ENCODE measurements around the gene TOMM7. TPM values are rescaled to one million over a fixed set of nuclear protein-coding genes. Genes with fewer than 3 reads are reported as not detected.

The TOMM7 gene
- total RNA-seq, 4 donors from 2014 or later = 14.5 to 1,156 (median 144) TPM

DNA sequence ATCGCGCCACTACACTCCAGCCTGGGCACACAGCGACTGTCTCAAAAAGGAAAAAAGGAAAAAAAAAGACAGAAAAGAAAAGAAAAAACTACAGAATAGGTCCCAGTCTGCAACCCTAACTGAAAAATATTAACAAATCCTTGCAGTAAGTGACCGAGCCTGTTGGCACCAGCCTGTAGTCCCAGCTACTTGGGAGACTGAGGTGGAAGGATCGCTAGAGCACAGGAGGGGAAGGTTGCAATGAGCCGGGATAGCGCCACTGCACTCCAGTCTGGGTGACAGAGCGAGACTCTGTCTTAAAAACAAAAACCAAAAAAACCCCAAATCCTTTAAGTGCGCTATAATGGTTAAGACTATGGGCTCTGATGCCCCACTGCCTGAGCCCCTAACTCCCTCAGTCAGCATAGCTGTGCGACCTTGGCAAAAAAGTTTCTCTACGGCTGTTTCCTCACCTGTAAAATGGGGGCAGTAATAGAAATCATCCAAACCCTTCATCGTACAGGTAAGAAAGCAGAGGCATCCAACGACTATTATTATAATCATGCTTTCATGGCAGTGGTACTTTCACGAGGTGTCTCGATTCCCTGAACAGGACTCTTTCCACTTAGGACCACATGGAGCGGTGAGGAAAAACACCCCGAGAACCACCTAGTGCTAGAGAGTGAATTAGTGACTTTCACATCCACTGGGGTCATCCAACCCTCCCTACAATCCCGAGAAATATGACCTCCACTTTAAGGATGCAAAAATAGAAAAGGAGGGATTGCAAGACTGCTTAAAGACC lies 755 bp downstream of the TOMM7 start:
- H3K4me3 ChIP-seq = peak overlapping the region; percentile 69 to 95 (median 78)
- DNase-seq = no peak
- H3K27me3 ChIP-seq = peaks cover 16% of the 10 kb centered on the region
- in situ Hi-C loops (cut with MboI; ENCODE audit: low pct_ligation_motif_present in 1 of 4, low pct_unique_long_range_greater_than_20kb in 1 of 4, low sequenced_read_pairs in 3 of 4) (no loop called here), intact Hi-C loops (cut with DNase I; ENCODE audit: low total_unique reads) (no loop called here)
- peaks cover 0 to 28% (median 12%) of the 10 kb centered on the region in 4 donors for H3K4me1 ChIP-seq
- WGBS, 2 donors (ENCODE audit: low coverage in 1 of 2) = 3 to 17% methylated on average over 9 to 18 of the region's 18 CpGs
- no peaks in the 10 kb centered on the region for H3K9me3 ChIP-seq
- H3K36me3 ChIP-seq = peaks cover 0 to 10% (median 0%) of the 10 kb centered on the region in 4 donors
- peak overlapping the region; percentile 80 to 90 (median 84) for H3K27ac ChIP-seq
- TF ChIP-seq POLR2AphosphoS5 (IDR thresholded peaks at IDR 0.05) = no peak
- TF ChIP-seq, protein P1, sequence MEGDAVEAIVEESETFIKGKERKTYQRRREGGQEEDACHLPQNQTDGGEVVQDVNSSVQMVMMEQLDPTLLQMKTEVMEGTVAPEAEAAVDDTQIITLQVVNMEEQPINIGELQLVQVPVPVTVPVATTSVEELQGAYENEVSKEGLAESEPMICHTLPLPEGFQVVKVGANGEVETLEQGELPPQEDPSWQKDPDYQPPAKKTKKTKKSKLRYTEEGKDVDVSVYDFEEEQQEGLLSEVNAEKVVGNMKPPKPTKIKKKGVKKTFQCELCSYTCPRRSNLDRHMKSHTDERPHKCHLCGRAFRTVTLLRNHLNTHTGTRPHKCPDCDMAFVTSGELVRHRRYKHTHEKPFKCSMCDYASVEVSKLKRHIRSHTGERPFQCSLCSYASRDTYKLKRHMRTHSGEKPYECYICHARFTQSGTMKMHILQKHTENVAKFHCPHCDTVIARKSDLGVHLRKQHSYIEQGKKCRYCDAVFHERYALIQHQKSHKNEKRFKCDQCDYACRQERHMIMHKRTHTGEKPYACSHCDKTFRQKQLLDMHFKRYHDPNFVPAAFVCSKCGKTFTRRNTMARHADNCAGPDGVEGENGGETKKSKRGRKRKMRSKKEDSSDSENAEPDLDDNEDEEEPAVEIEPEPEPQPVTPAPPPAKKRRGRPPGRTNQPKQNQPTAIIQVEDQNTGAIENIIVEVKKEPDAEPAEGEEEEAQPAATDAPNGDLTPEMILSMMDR (IDR thresholded peaks at IDR 0.05) = no peak
- no peak for TF ChIP-seq POLR2A (IDR thresholded peaks at IDR 0.05)
- TF ChIP-seq EP300 (IDR thresholded peaks at IDR 0.05; ENCODE audit: low read depth) = no peak

DNA sequence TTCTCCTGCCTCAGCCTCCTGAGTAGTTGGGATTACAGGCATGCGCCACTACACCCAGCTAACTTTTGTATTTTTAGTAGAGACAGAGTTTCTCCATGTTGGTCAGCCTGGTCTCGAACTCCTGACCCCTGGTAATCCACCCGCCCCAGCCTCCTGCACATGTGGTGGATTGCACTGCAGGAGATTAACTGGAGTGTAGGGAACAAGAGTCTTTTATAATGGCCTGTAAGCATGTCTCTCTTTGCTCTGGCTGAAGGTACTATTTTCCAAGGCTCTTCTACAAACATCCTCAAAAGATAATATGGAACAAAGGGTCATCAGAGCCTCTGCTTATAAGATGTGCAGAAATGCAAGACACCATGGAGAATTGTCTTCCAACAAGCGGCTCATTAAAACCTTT lies 3.2 kb downstream of the TOMM7 start:
- DNase-seq = no peak
- TF ChIP-seq, protein P1 (IDR thresholded peaks at IDR 0.05) = no peak
- TF ChIP-seq POLR2AphosphoS5 (IDR thresholded peaks at IDR 0.05) (no peak), POLR2A (IDR thresholded peaks at IDR 0.05) (no peak), EP300 (IDR thresholded peaks at IDR 0.05; ENCODE audit: low read depth) (no peak)
- no peaks in the 10 kb centered on the region for H3K9me3 ChIP-seq
- in situ Hi-C loops (cut with MboI; ENCODE audit: low pct_ligation_motif_present in 1 of 4, low pct_unique_long_range_greater_than_20kb in 1 of 4, low sequenced_read_pairs in 3 of 4) (no loop called here), intact Hi-C loops (cut with DNase I; ENCODE audit: low total_unique reads) (no loop called here)
- H3K4me1 ChIP-seq = peaks cover 0 to 28% (median 12%) of the 10 kb centered on the region in 4 donors
- no peak overlapping the region for H3K4me3 ChIP-seq
- H3K36me3 ChIP-seq = peaks cover 0 to 16% (median 3%) of the 10 kb centered on the region in 4 donors
- 86 to 95% methylated on average over 4 of the region's 4 CpGs for WGBS, 2 donors (ENCODE audit: low coverage in 1 of 2)
- no peak overlapping the region for H3K27ac ChIP-seq
- H3K27me3 ChIP-seq = peaks cover 2% of the 10 kb centered on the region

DNA sequence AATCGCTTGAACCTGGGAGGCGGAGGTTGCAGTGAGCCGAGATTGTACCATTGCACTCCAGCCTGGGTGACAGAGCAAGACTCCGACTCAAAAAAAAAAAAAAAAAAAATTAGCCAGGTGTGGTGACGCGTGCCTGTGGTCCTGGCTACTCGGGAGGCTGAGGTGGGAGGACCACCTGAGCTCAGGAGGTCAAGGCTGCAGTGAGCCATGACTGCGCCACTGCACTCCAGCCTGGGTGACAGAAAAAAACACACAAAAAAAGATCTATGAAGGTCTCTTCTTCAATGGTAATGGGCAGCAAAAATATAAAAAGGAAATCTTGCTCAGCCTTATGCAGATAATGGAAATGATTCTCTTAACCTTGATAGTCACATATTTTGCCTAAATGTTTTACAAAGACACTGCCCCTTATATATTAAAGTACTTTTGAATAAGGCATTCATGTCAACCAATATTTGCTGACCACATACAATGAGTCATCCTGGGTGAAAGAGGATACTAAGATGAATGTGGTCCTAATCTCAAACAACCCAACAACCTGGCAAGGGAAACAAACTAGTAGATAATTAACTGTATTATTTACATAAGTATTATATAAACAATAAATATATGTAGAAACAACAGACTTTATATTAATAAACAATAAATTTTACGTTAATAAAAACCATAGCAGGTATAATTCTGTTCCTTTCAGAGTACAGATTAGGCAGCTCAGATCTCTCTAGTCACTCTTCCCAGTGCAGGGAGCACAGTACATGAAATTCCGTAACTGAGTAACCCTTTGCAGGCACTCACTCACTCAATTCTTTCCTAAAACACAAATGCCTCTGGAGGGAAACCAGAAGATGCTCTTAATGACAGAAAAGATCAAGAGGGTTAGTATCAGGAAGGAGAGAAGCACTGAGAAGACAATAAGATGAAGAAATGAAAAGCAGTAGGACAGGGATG lies 8.1 kb downstream of the TOMM7 start:
- no peak for TF ChIP-seq POLR2AphosphoS5 (IDR thresholded peaks at IDR 0.05)
- TF ChIP-seq, protein P1 (IDR thresholded peaks at IDR 0.05) = no peak
- no peak for TF ChIP-seq POLR2A (IDR thresholded peaks at IDR 0.05)
- no peak for TF ChIP-seq EP300 (IDR thresholded peaks at IDR 0.05; ENCODE audit: low read depth)
- intact Hi-C loops (cut with DNase I; ENCODE audit: low total_unique reads) = no loop called here

DNA sequence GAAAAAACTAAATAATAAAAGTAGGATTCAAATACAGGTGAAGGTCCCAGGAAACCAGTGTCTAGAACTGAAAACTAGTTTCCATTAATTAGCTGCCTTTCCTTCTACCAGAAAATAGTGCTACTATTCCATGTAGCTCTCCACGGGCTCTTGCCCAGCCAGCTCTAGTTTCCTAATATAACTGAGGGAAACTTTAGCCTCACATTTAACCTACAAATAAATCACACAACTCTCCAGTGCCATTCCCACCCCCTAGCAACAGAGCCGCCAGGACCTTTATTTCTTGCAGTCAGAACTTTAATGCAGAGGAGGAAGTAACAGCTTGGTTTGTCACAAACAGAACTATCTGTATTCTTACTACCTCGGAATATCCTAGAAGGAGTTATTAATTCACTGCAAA lies 10.3 kb downstream of the TOMM7 start:
- H3K27ac ChIP-seq = no peak overlapping the region
- DNase-seq = no peak
- H3K9me3 ChIP-seq = no peaks in the 10 kb centered on the region
- H3K4me1 ChIP-seq = no peaks in the 10 kb centered on the region
- H3K27me3 ChIP-seq = no peaks in the 10 kb centered on the region
- H3K36me3 ChIP-seq = peaks cover 0 to 10% (median 5%) of the 10 kb centered on the region in 4 donors
- TF ChIP-seq, protein P1 (IDR thresholded peaks at IDR 0.05) = no peak
- TF ChIP-seq POLR2A (IDR thresholded peaks at IDR 0.05) = no peak
- TF ChIP-seq EP300 (IDR thresholded peaks at IDR 0.05; ENCODE audit: low read depth) = no peak
- no peak for TF ChIP-seq POLR2AphosphoS5 (IDR thresholded peaks at IDR 0.05)
- H3K4me3 ChIP-seq = no peak overlapping the region
- in situ Hi-C loops (cut with MboI; ENCODE audit: low pct_ligation_motif_present in 1 of 4, low pct_unique_long_range_greater_than_20kb in 1 of 4, low sequenced_read_pairs in 3 of 4) = no loop called here
- intact Hi-C loops (cut with DNase I; ENCODE audit: low total_unique reads) = no loop called here
- 89 to 93% methylated on average over 3 of the region's 3 CpGs for WGBS, 2 donors (ENCODE audit: low coverage in 1 of 2)

More for the DNA sequence above, 8.1 kb downstream of the TOMM7 start:
- Histone ChIP-seq H3K27ac (no peak overlapping the region), H3K4me3 (no peak overlapping the region), H3K27me3 (no peaks in the 10 kb centered on the region), H3K36me3 (peaks cover 0 to 16% (median 5%) of the 10 kb centered on the region in 4 donors), H3K9me3 (no peaks in the 10 kb centered on the region), H3K4me1 (no peaks in the 10 kb centered on the region)
- in situ Hi-C loops (cut with MboI; ENCODE audit: low pct_ligation_motif_present in 1 of 4, low pct_unique_long_range_greater_than_20kb in 1 of 4, low sequenced_read_pairs in 3 of 4) = no loop called here
- DNase-seq = no peak
- WGBS, 2 donors (ENCODE audit: low coverage in 1 of 2) = 69 to 90% methylated on average over 2 to 10 of the region's 10 CpGs
